Stimulated activated CD4-positive, alpha-beta T cell treated with anti-CD3 and anti-CD28 coated beads, Interleukin-12 subunit alpha, Interleukin-12 subunit beta, amount 100 ng/mL, for 4 hours (primary cell): Measurements from ENCODE around the gene ASXL2.
"Not testable (repeated sequence)": the region's sequence is repeated elsewhere in the genome, so short reads cannot be mapped to it uniquely, and the experiment has no call there.

ENCODE experiments used
- DNase-seq: peaks from one replicate; pipeline ENCODE4 v3.0.0-alpha.2; 2020

Gene ASXL2

DNA sequence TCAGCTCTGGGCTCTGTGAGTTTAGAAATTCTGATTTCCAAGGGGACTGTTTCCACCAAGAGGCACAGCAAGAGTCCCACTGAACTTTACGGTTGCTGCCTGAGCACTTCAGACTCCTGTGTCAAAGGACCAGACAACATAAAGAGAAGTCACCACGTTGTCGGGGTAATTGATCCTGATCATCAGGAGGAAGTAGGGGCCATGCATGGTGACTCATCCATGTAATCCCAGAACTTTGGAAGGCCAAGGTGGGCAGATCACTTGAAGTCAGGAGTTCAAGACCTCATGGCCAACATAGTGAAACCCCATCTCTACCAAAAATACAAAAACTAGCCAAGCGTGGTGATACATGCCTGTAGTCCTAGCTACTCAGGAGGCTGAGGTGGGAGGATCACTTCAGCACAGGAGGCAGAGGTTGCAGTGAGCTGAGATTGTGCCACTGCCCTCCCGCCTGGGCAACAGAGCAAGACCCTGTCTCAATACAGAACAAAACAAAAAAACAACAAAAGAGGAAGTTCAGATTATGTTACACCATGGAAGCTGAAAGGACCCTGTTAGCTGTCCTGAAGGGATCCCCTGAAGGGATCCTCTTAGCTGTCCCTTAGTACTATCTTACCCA is 9.4 kb upstream of the ASXL2 start:
- DNase-seq: no peak

DNA sequence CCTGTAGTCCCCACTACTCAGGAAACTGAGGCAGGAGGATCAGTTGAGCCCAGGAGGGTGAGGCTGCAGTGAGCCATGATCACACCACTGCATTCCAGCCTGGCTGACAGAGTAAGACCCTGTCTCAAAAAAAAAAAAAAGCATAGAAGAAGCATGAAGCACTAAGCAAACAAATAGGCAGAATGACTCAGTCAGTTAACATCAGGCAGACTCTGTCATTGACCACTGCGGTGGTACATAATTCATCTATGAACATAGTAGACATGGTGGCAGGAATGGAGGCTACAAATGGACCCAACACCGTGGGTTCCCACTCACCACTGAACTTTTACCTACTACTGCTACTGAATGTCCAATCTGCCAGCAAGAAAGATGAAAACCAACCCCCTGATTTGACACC is 7.6 kb upstream of the ASXL2 start:
- DNase-seq: no peak

DNA sequence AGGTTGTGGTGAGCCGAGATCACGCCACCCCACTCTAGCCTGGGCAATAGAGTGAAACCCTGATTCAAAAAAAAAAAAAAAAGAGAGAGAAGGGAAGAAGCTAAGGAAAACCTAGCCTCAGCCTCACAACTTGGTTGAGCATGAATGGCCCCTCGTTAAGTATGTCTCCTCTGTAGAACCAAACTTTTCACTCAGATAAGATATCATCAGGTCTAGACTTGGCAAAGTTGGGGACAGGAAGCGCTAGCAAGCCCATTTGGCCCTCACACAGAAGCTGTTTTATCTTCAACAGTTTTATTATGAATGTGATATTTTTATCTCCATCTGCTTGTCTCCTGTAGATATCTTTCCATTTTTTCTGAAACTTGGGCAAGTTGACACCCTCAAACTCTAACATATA is 3.5 kb upstream of the ASXL2 start:
- DNase-seq: no peak

DNA sequence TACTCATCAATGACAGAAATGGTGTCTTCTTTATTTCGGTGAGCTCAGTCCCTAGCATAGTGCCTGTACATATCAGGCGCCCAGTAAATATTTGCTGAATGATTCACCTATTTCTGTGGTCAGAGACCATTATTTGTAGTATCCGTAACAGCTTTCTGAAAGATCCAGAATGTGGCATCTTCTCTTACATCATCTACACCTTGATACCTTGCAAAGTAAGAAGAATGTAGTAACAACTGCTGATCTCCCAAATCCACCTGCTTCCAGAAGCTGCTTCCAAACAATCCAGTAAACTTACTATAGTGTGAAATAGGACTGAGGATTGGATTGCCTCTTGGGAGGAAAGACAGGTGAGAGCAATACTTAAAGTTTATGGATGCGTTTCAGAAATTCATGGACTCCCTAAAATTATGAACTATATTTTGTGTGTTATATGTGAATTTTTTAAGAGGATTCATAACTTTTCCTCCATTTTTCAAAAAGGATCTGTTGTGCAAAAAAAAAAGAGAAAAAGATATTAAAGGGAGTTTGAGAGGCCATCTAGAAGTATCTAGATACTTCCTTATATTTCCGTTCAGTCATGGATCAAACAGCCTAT is 945 bp upstream of the ASXL2 start:
- DNase-seq: no peak

- peak; percentile 39 for DNase-seq
Observed at GRCh38 chr2:25877431-25878360, 591 bp downstream of the ASXL2 start.

GRCh38 chr2:25872134-25872533 is 6.2 kb downstream of the ASXL2 start:
- no peak for DNase-seq

DNA sequence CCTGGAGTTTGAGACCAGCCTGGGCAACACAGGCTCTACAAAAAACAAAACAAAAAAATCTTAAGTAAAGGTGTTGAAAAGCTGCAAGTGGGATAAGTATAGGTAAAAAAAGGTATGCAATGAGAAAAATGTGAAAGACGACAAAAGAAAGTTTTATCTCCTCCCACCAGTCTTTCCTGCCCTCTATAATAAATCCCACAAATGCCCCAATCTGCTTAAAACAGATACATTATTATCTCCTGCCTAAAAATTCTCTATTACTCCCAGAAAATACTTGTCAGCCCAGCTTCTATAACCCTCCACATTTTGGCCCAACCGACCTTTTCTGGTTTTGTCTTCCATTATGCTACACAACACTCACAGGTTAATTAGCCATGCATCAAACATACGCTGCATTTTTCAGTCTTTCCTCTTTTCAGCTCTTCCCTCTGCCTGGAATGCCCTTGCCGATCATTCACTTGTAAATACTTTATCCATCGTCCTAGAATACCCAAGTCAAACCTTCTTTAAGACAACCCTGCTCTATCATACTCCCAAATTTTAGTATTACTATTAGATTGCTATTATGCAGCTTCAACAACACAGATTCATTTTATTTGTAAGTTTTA is 10.8 kb downstream of the ASXL2 start:
- no peak for DNase-seq

DNA sequence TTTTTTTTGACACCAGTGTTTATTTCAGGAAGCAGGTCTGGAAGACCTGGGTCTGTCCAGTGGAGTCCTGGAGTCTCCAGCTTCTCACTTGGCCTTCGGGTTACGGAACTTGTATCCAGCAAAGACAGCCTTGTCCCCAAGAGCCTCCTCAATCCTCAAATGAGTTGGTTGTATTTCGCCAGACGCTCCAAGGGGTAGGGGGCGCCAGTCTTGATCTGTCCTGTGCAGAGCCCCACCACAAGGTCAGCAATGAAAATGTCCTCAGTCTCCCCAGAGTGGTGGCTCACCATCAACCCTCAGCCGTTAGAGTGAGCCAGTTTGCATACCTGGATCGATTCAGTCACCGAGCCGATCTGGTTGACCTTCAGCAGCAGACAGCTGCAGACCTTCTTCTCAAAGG is 21.9 kb downstream of the ASXL2 start:
- no peak for DNase-seq

- no peak for DNase-seq
Observed at GRCh38 chr2:25855065-25855464, 23.2 kb downstream of the ASXL2 start.

GRCh38 chr2:25854613-25855012 is 23.7 kb downstream of the ASXL2 start:
- DNase-seq: no peak

DNA sequence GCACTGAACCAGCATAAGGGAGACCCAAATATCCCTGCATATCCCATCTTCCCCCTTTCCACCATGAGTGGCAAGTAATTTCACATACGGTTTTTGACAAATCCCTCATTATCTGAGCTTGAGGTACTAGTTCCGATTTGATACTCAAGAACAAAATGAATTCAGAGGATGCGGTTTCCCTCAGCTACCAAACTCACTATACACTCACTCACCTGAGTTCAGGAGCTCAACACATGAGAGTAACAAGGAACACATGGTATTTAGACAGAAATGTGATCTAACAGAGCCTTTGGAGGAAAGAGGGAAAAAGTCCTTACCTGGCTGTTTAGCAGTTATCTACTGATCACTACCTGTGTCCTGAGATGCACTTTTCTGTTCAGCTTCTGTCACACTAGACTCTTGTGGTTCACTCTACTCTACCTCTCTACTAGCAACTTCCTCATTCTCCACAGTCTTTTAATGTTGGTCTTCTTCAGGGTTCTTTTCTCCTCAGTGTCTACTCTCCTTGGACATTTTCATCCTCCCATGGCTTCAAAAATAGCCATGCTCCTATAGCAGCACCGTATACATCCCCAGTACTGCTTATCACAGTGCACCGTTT is 25.1 kb downstream of the ASXL2 start:
- no peak for DNase-seq

GRCh38 chr2:25851740-25852503 is 26.4 kb downstream of the ASXL2 start:
- DNase-seq: peak; percentile 4

DNA sequence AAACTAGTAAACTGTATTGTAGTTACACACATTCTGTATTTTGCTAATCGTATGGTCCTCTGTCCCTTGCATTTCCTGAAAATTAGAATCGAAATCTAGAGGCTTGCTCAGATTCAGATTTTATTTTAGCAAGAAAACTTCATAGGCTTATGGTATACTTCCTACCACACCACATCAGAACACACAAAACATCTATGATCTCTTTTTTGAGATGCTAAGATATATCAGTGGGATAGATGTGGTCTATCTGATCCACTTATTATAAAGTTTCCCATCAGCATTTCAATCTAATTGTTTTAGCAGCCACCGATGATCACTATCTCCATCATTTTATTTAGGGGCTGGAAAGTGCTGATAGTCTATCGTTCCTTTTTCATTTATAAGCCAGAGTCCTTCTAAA is 27.9 kb downstream of the ASXL2 start:
- DNase-seq: not testable (repeated sequence)

GRCh38 chr2:25849350-25849749 is 28.9 kb downstream of the ASXL2 start:
- not testable (repeated sequence) for DNase-seq

DNA sequence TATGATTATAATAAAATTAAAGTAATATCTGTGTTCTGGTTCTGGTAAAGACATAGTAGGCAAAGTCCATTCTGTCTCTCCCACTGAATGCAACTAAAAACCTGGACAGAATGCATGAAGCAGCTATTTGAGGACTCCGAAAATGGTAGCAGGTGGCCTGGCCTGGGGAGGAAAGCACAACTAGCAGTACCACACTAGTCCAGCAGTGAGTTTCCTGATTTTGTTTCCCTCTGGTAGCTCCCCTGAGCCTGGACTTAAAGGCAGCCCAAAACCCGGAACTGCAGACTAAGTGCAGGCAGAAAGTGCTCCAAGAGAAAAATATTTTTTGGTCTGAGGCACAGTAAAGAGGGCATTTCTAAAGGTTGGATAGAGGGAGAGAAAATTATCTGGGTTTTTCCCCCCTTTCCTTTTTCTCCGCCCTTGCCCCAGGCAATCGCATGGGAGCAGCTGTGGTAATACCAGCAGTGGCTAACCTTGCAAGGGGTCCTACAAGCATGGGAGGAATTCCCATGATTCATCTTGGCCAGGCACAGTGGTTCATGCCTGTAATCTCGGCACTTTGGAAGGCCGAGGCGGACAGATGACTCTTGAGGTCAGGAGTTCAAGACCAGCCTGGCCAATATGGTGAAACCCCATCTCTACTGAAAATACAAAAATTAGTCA is 32.3 kb downstream of the ASXL2 start:
- DNase-seq: no peak

DNA sequence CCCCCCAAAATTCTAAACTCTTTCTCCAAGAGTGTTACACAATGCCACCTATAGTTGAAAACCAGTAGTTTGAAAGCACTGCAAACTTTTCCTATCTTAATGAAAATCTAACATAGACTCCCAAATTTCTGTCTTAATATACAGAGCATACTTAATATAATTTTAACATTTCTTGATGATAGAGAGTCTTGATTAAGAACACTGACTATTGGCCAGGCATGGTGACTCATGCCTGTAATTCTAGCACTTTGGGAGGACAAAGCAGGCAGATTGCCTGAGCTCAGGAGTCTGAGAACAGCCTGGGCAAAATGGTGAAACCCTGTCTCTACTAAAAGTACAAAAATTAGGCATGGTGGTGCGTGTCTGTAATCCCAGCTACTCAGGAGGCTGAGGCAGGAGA is 34.2 kb downstream of the ASXL2 start:
- no peak for DNase-seq

DNA sequence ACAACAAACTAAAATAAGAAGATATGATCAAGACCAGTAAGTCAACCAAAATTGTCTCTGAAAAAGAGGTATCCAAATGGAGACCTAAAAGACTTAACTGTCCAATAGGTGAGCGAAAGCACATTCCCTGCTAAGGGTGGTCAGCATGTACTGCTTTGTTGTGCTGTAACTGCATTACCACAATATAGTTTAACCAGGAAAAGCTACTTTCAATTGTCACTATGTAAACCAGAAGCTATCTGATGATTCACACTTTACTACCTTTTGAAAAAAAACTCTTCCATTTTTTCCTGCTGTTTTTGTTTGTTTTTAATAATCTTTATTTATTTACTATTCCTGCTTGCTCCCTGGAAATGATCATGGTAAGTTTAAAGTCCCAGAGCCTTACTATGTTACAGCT is 36.1 kb downstream of the ASXL2 start:
- DNase-seq: no peak

- no peak for DNase-seq
Observed at GRCh38 chr2:25838152-25838756, 40.0 kb downstream of the ASXL2 start.

DNA sequence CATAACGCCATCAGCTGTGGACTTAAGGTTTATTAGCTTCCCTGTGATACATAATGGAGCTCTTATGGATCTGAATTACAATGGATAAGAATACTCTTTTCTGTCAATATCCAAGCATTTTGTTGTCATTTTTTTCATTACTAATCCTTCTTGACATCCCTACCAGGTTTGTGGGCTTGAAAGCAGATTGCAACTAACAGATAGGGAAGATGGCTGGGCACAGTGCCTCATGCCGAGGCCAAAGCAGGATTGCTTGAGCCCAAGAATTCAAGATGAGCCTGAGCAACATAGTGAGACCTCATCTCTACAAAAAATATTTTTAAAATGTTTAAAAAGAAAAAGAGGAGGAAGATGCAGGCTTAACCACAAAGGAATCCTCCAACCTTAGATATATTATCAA is 42.4 kb downstream of the ASXL2 start:
- DNase-seq: no peak

GRCh38 chr2:25833566-25833965 is 44.7 kb downstream of the ASXL2 start:
- no peak for DNase-seq

- no peak for DNase-seq
Observed at GRCh38 chr2:25832897-25833296, 45.4 kb downstream of the ASXL2 start.
